Keratinocyte (primary cell): ENCODE measurements around the gene BNC2. TPM values are rescaled to one million over a fixed set of nuclear protein-coding genes. Genes with fewer than 3 reads are reported as not detected.

Experiments used
- DNase-seq: peaks from one replicate; pipeline ENCODE4 v3.0.0-alpha.2; 2011; ENCODE audit warnings: low read depth, missing footprints, low spot score
- FAIRE-seq: peaks from 2 replicates; lab custom pipeline; 2011; peaks lifted over from hg19 to GRCh38; lab: Jason Lieb, UNC
- H2AFZ ChIP-seq: 2 replicates; pipeline ENCODE4 v1.6.0; 2012; ENCODE audit warnings: low read length, control low read depth, inconsistent platforms; ENCODE audit not compliant: control insufficient read depth
- H3K27ac ChIP-seq: 2 replicates; pipeline ENCODE4 v1.5.1; 2011; ENCODE audit warnings: low read length; ENCODE audit not compliant: control insufficient read depth, insufficient read depth
- H3K27me3 ChIP-seq: 3 replicates; pipeline ENCODE4 v1.6.0; 2011; ENCODE audit warnings: low read length; ENCODE audit not compliant: control insufficient read depth, insufficient read depth; ENCODE audit errors: extremely low read depth
- H3K36me3 ChIP-seq, 2 experiments: 2 replicates in 1 of 2; 3 replicates in 1 of 2; pipeline ENCODE4 v1.5.1; 2011; ENCODE audit warnings: low read length in 2 of 2, mild to moderate bottlenecking in 1 of 2; ENCODE audit not compliant: control insufficient read depth in 2 of 2, insufficient read depth in 2 of 2; ENCODE audit errors: extremely low read depth in 1 of 2
- H3K4me1 ChIP-seq: 3 replicates; pipeline ENCODE4 v1.5.1; 2011; ENCODE audit warnings: low read length; ENCODE audit not compliant: control insufficient read depth, insufficient read depth; ENCODE audit errors: extremely low read depth
- H3K4me2 ChIP-seq: 3 replicates; pipeline ENCODE4 v1.6.0; 2011; ENCODE audit warnings: low read depth, low read length; ENCODE audit not compliant: control insufficient read depth, insufficient read depth; ENCODE audit errors: extremely low read depth
- H3K4me3 ChIP-seq, 3 experiments: fragments of 200-600 bp in 1 of 3; sonication (generic) in 1 of 3; 2 replicates in 2 of 3; 3 replicates in 1 of 3; pipeline ENCODE4 v1.5.1; 2011 to 2016; ENCODE audit warnings: low read length in 3 of 3, mild to moderate bottlenecking in 3 of 3, control low read depth in 2 of 3, inconsistent platforms in 1 of 3, low read depth in 1 of 3, mixed read lengths in 1 of 3, mixed run types in 1 of 3, moderate library complexity in 1 of 3; ENCODE audit not compliant: control insufficient read depth in 2 of 3, insufficient read depth in 2 of 3; ENCODE audit errors: extremely low read depth in 1 of 3
- H3K79me2 ChIP-seq: 2 replicates; pipeline ENCODE4 v1.6.0; 2012; ENCODE audit warnings: low read length; ENCODE audit not compliant: control insufficient read depth, insufficient read depth
- H3K9ac ChIP-seq: 3 replicates; pipeline ENCODE4 v1.6.0; 2011; ENCODE audit warnings: low read length; ENCODE audit not compliant: control insufficient read depth, insufficient read depth; ENCODE audit errors: extremely low read depth
- H3K9me1 ChIP-seq: 3 replicates; pipeline ENCODE4 v1.6.0; 2011; ENCODE audit warnings: low read length; ENCODE audit not compliant: control insufficient read depth, insufficient read depth; ENCODE audit errors: extremely low read depth
- H3K9me3 ChIP-seq: 2 replicates; pipeline ENCODE4 v1.5.1; 2012; ENCODE audit warnings: low read depth, low read length; ENCODE audit not compliant: control insufficient read depth
- H4K20me1 ChIP-seq: 3 replicates; pipeline ENCODE4 v1.6.0; 2011; ENCODE audit warnings: low read length; ENCODE audit not compliant: control insufficient read depth, insufficient read depth; ENCODE audit errors: extremely low read depth
- EZH2 ChIP-seq: IDR thresholded peaks from one replicate; pipeline ENCODE4 v1.6.1; 2012; ENCODE audit warnings: inconsistent platforms, mild to moderate bottlenecking, low read length, moderate library complexity
- dilution Hi-C: fragments of 300-500 bp; cut with MboI; formaldehyde crosslinking; loops from one replicate; pipeline ENCODE4 v1.7.0; 2020; ENCODE audit warnings: low sequenced_read_pairs; ENCODE audit not compliant: extremely low pct_ligation_motif_present
- polyA plus RNA-seq, 5 experiments: library from polyadenylated mRNA; depleted of rRNA in 3 of 5; stranded (reverse) in 3 of 5; stranded (forward) in 1 of 5; unstranded in 1 of 5; fragments of >200 nt; gene quantifications; 1 replicate in 1 of 5; 2 replicates in 3 of 5; 3 replicates in 1 of 5; pipeline versions ENCODE4 v1.2.1 to v1.2.3, GENCODE V29; 2011 to 2012; ENCODE audit warnings: missing spikeins in 2 of 5, low read depth in 1 of 5, low replicate concordance in 1 of 5
- TF ChIP-seq, protein P1 (sequence below), 3 experiments: IDR thresholded peaks in 1 of 3; conservative IDR thresholded peaks in 1 of 3; optimal IDR thresholded peaks in 1 of 3; 2 replicates in 2 of 3; 3 replicates in 1 of 3; pipeline versions ENCODE3 to v1.5.1; 2011; ENCODE audit warnings: low read length in 3 of 3, mild to moderate bottlenecking in 3 of 3, moderate library complexity in 2 of 3, control low read depth in 1 of 3, inconsistent platforms in 1 of 3; ENCODE audit not compliant: insufficient read depth in 2 of 3; ENCODE audit errors: extremely low read depth in 1 of 3

Gene BNC2
- polyA plus RNA-seq, 1 donor (not counting 4 experiments of a cell fraction or from before 2014, with no cell fraction given) = 1.1 TPM

DNA sequence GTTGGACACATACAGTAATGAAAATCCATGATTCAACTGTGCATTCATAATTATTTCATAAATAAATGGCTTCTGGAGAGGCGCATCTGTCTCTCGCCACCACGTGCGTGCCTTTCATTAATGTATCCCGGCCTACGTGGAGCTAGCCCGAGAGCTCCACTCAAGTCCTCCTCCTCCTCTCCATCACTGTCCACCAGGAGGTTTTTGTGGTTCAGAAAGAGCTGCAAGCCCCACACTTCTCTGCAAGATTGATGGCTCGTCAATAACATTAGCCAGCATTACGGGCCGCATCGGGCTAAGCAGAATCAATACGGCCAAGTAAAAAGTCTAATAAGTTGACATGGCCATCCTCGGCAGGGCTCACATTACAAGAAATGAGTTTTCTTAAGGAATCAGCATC is 499.8 kb downstream of the BNC2 start:
- H3K9me3 ChIP-seq = no peaks in the 10 kb centered on the region
- no peaks in the 10 kb centered on the region for H4K20me1 ChIP-seq
- no peaks in the 10 kb centered on the region for H3K79me2 ChIP-seq
- DNase-seq = no peak
- H3K4me3 ChIP-seq = no peak overlapping the region
- no peak overlapping the region for H3K27ac ChIP-seq
- FAIRE-seq = no peak
- peaks cover 14% of the 10 kb centered on the region for H3K4me1 ChIP-seq
- no peak for TF ChIP-seq EZH2
- TF ChIP-seq, protein P1, sequence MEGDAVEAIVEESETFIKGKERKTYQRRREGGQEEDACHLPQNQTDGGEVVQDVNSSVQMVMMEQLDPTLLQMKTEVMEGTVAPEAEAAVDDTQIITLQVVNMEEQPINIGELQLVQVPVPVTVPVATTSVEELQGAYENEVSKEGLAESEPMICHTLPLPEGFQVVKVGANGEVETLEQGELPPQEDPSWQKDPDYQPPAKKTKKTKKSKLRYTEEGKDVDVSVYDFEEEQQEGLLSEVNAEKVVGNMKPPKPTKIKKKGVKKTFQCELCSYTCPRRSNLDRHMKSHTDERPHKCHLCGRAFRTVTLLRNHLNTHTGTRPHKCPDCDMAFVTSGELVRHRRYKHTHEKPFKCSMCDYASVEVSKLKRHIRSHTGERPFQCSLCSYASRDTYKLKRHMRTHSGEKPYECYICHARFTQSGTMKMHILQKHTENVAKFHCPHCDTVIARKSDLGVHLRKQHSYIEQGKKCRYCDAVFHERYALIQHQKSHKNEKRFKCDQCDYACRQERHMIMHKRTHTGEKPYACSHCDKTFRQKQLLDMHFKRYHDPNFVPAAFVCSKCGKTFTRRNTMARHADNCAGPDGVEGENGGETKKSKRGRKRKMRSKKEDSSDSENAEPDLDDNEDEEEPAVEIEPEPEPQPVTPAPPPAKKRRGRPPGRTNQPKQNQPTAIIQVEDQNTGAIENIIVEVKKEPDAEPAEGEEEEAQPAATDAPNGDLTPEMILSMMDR (optimal IDR thresholded peaks at IDR 0.05 in 1 of 3, IDR thresholded peaks at IDR 0.05 in 1 of 3, conservative IDR thresholded peaks at IDR 0.05 in 1 of 3; ENCODE audit: extremely low read depth in 1 of 3, insufficient read depth in 2 of 3, low read length in 3 of 3) = no peak
- no peak overlapping the region for H3K9ac ChIP-seq
- H3K9me1 ChIP-seq = no peaks in the 10 kb centered on the region
- H2AFZ ChIP-seq = no peak overlapping the region
- H3K4me2 ChIP-seq = no peak overlapping the region
- no peaks in the 10 kb centered on the region for H3K27me3 ChIP-seq
- dilution Hi-C loops = no loop called here
- H3K36me3 ChIP-seq = no peaks in the 10 kb centered on the region

DNA sequence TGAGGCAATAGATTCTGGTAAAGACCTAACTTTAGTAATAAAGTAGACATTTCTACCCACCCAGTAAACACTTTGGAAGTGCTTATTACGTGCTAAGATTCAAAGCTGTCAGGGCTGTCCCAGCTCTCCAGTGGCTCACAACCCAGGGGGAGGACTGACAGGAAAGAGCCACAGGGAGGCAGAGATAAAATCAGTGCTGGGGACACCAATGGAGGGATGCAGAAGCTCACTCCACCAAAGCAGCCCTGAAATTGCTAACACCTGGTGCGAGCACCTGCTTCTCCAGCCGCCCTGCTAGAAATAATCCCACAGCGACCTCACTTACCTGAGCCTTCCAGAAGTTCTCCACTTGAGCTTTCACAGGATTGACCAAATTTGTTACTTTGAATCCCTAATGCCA is 501.0 kb downstream of the BNC2 start:
- Histone ChIP-seq H3K9me3 (no peaks in the 10 kb centered on the region), H3K4me3 (no peak overlapping the region), H4K20me1 (no peaks in the 10 kb centered on the region), H2AFZ (no peak overlapping the region), H3K36me3 (no peaks in the 10 kb centered on the region), H3K9me1 (no peaks in the 10 kb centered on the region), H3K4me2 (no peak overlapping the region), H3K4me1 (peaks cover 14% of the 10 kb centered on the region), H3K79me2 (no peaks in the 10 kb centered on the region), H3K27me3 (no peaks in the 10 kb centered on the region), H3K9ac (no peak overlapping the region), H3K27ac (no peak overlapping the region)
- TF ChIP-seq EZH2 = no peak
- TF ChIP-seq, protein P1 (optimal IDR thresholded peaks at IDR 0.05 in 1 of 3, IDR thresholded peaks at IDR 0.05 in 1 of 3, conservative IDR thresholded peaks at IDR 0.05 in 1 of 3; ENCODE audit: extremely low read depth in 1 of 3, insufficient read depth in 2 of 3, low read length in 3 of 3) = no peak
- dilution Hi-C loops = no loop called here
- DNase-seq (no peak), FAIRE-seq (no peak)
